GM19240 (cell line): ENCODE data around the gene IRX2.

Experiments
- DNase-seq: peaks from one replicate; pipeline ENCODE4 v3.0.0; 2011; ENCODE audit warnings: low spot score; ENCODE audit not compliant: insufficient read length

The IRX2 gene

GRCh38 chr5:2697446-2698200 lies 53.9 kb downstream of the IRX2 start:
- DNase-seq: no peak

- DNase-seq: no peak
Observed at GRCh38 chr5:2697041-2697440, 54.4 kb downstream of the IRX2 start.
